Osteoblast (primary cell): ENCODE data around the gene NRG2. TPM values are rescaled to one million over a fixed set of nuclear protein-coding genes. Genes with fewer than 3 reads are reported as not detected.

Source experiments
- DNase-seq: peaks from one replicate; pipeline ENCODE4 v3.0.0; 2011; ENCODE audit warnings: low spot score, mixed read lengths; ENCODE audit not compliant: insufficient read length; ENCODE audit errors: missing footprints
- H2AFZ ChIP-seq: 2 replicates; pipeline ENCODE4 v1.6.0; 2011; ENCODE audit warnings: mild to moderate bottlenecking, low read length
- H3K27ac ChIP-seq: 2 replicates; pipeline ENCODE4 v1.5.1; 2011; ENCODE audit warnings: mild to moderate bottlenecking, low read depth, low read length, moderate library complexity
- H3K27me3 ChIP-seq: 2 replicates; pipeline ENCODE4 v1.6.0; 2012; ENCODE audit warnings: mild to moderate bottlenecking, control low read depth, inconsistent platforms, low read length, moderate library complexity; ENCODE audit not compliant: insufficient read depth
- H3K36me3 ChIP-seq: 2 replicates; pipeline ENCODE4 v1.5.1; 2011; ENCODE audit warnings: mild to moderate bottlenecking, low read length, control low read depth, moderate library complexity; ENCODE audit not compliant: insufficient read depth
- H3K4me1 ChIP-seq: 2 replicates; pipeline ENCODE4 v1.5.1; 2011; ENCODE audit warnings: mild to moderate bottlenecking, low read length, control low read depth, moderate library complexity; ENCODE audit not compliant: insufficient read depth
- H3K4me2 ChIP-seq: 2 replicates; pipeline ENCODE4 v1.6.0; 2011; ENCODE audit warnings: mild to moderate bottlenecking, low read length; ENCODE audit not compliant: insufficient read depth
- H3K4me3 ChIP-seq: fragments of 200-600 bp; sonication (generic); 3 replicates; pipeline ENCODE4 v1.5.1; 2012; ENCODE audit warnings: mild to moderate bottlenecking, low read length, inconsistent platforms; ENCODE audit not compliant: insufficient read depth
- H3K79me2 ChIP-seq: 2 replicates; pipeline ENCODE4 v1.6.0; 2012; ENCODE audit warnings: mild to moderate bottlenecking, low read length, control low read depth, inconsistent platforms; ENCODE audit not compliant: insufficient read depth
- H3K9me3 ChIP-seq: 2 replicates; pipeline ENCODE4 v1.5.1; 2011; ENCODE audit warnings: low read depth, low read length, control low read depth
- H4K20me1 ChIP-seq: 2 replicates; pipeline ENCODE4 v1.6.0; 2012; ENCODE audit warnings: mild to moderate bottlenecking, low read length, control low read depth; ENCODE audit not compliant: insufficient read depth
- CTCF ChIP-seq: IDR thresholded peaks from 2 replicates; pipeline ENCODE4 v1.5.1; 2011; ENCODE audit warnings: mild to moderate bottlenecking, low read depth, low read length, moderate library complexity; ENCODE audit errors: extremely low read depth
- total RNA-seq: library from RNA; depleted of rRNA; stranded (reverse); fragments of >200 nt; gene quantifications from 2 replicates; pipeline ENCODE4 v1.2.3, GENCODE V29; 2012

Gene NRG2
- total RNA-seq, 1 donor, result 0.72 TPM

- no peak overlapping the region for H2AFZ ChIP-seq
- no peaks in the 10 kb centered on the region for H3K9me3 ChIP-seq
- H3K4me1 ChIP-seq, result no peaks in the 10 kb centered on the region
- H3K4me2 ChIP-seq, result no peak overlapping the region
- H4K20me1 ChIP-seq, result no peaks in the 10 kb centered on the region
- H3K36me3 ChIP-seq, result no peaks in the 10 kb centered on the region
- no peak overlapping the region for H3K27ac ChIP-seq
- DNase-seq, result no peak
- no peak overlapping the region for H3K4me3 ChIP-seq
- TF ChIP-seq CTCF, result no peak
- H3K27me3 ChIP-seq, result peaks cover 33% of the 10 kb centered on the region
- no peaks in the 10 kb centered on the region for H3K79me2 ChIP-seq
These were observed 40.0 kb upstream of the NRG2 start for GRCh38 chr5:140083120-140083519.

GRCh38 chr5:140076788-140077187 lies 33.7 kb upstream of the NRG2 start:
- DNase-seq, result no peak
- no peaks in the 10 kb centered on the region for H3K9me3 ChIP-seq
- H3K4me2 ChIP-seq, result no peak overlapping the region
- H3K79me2 ChIP-seq, result no peaks in the 10 kb centered on the region
- H3K4me3 ChIP-seq, result no peak overlapping the region
- peaks cover 3% of the 10 kb centered on the region for H3K27me3 ChIP-seq
- H2AFZ ChIP-seq, result no peak overlapping the region
- H3K27ac ChIP-seq, result no peak overlapping the region
- no peaks in the 10 kb centered on the region for H3K4me1 ChIP-seq
- H4K20me1 ChIP-seq, result no peaks in the 10 kb centered on the region
- no peak for TF ChIP-seq CTCF
- H3K36me3 ChIP-seq, result no peaks in the 10 kb centered on the region

- DNase-seq, result no peak
- Histone ChIP-seq H3K4me2 (no peak overlapping the region), H3K36me3 (no peaks in the 10 kb centered on the region), H2AFZ (no peak overlapping the region), H3K4me1 (no peaks in the 10 kb centered on the region), H4K20me1 (no peaks in the 10 kb centered on the region), H3K9me3 (no peaks in the 10 kb centered on the region), H3K4me3 (no peak overlapping the region), H3K79me2 (no peaks in the 10 kb centered on the region), H3K27ac (no peak overlapping the region), H3K27me3 (peaks cover 5% of the 10 kb centered on the region)
- no peak for TF ChIP-seq CTCF
These were observed 33.0 kb upstream of the NRG2 start for GRCh38 chr5:140076142-140076541.

- DNase-seq, result no peak
- H4K20me1 ChIP-seq, result no peaks in the 10 kb centered on the region
- H3K9me3 ChIP-seq, result no peaks in the 10 kb centered on the region
- H2AFZ ChIP-seq, result no peak overlapping the region
- H3K4me3 ChIP-seq, result no peak overlapping the region
- H3K4me2 ChIP-seq, result no peak overlapping the region
- H3K4me1 ChIP-seq, result no peaks in the 10 kb centered on the region
- H3K27me3 ChIP-seq, result peaks cover 6% of the 10 kb centered on the region
- no peaks in the 10 kb centered on the region for H3K36me3 ChIP-seq
- H3K79me2 ChIP-seq, result no peaks in the 10 kb centered on the region
- no peak overlapping the region for H3K27ac ChIP-seq
- peak; percentile 44 for TF ChIP-seq CTCF
These were observed 32.3 kb upstream of the NRG2 start for GRCh38 chr5:140075371-140075770.
